ENCODE data around the gene OR2T10. TPM values are rescaled to one million over a fixed set of nuclear protein-coding genes. Genes with fewer than 3 reads are reported as not detected.
"Not testable (repeated sequence)": the region's sequence is repeated elsewhere in the genome, so short reads cannot be mapped to it uniquely, and the experiment has no call there.

Gene OR2T10
- total RNA-seq, 1 donor from 2014 or later, result not detected

DNA sequence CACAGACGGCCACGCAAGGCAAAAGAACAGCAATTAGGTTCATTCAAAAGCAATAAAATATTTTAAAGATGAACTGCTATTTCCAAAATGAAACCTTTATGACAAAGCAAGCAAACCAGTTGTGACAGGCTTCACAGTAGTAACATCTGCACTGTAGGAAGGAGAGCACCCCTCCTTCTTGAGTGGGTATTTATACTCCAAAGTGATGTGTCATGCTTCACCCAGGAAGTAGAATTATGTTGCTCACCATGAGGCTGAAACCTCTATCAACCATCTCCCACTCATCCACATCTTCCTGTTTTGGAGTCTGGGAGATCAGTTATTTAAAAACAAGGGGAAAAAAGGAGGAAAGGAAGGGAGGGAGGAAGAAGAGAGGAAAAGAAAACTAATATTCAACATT lies 885 bp downstream of the OR2T10 start:
- intact Hi-C loops (cut with micrococcal nuclease), result no loop called here

DNA sequence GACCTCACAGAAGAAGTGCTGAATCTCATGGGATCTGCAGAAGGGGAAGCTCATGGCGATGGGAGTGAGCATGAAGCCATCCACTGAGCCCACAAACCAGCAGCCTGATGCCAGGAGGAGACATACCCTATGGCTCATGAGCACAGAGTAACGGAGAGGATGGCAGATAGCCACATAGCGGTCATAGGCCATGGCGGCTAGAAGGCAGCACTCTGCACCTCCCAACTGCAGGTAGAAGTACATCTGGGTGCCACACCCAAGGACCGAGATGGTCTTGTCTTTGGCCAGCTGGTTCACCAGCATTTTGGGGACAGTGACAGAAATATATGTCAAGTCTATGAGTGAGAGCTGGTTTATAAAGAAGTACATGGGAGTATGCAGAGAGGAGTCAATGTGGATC lies 4.3 kb downstream of the OR2T10 start:
- intact Hi-C loops (cut with micrococcal nuclease), result no loop called here

DNA sequence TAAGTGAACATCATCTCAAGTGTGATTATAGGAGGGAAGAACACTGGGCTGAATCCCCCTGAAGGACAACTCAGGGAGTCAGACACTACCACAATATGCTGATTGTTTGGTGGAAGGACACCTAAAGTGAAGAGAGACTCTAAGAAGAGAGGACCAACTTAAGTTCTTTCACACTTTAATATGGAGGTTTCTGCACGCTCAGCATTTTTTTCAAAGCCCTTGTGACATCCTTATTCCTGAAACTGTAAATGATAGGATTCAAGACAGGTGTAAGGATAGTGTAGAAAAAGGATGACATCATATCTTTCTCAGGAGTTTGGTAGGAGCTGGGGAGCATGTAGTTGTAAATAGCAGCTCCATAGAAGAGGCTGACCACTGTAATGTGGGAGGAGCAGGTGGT lies 4.8 kb downstream of the OR2T10 start:
- intact Hi-C loops (cut with micrococcal nuclease), result no loop called here

DNA sequence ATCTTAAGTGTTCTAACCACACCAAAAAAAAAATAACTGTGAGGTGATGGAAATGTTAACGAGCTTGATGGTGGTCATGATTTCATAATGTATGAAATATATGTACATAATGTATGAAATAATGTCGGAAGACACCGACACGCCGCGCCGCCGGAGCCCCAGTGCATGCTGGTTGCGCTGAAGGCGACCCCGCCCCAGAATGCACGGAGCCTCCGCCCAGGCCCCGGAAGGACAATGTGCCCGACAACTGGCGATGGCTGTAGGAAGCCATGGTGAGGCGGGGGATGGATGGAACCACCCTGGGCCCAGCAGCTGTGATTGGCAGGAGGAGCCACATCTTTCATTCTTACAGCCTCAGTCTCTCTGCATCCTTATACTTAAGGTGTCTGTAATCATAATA lies 7.4 kb downstream of the OR2T10 start:
- intact Hi-C loops (cut with micrococcal nuclease), result no loop called here

DNA sequence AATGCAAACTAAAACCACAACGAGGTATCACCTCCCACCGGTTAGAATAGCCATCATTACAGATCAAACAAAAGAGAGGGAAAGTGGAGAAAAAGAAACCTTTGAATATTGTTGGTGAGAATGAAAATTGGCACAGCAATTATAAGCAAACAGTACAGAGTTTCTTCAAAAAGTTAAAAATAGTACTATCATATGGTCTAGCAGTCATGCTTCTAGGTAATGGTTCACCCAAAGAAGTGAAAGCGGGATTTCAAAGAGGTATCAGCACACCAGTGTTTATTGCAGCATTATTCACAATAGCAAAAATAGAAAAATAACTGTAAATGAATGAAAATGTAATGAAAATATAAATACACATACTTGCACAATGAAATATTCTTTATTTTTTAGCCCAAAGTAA lies 8.2 kb downstream of the OR2T10 start:
- intact Hi-C loops (cut with micrococcal nuclease), result loop anchor here (10.0 kb wide), 1 partner anchor 185 kb away; the partner anchor contains the start of gene OR2T1

DNA sequence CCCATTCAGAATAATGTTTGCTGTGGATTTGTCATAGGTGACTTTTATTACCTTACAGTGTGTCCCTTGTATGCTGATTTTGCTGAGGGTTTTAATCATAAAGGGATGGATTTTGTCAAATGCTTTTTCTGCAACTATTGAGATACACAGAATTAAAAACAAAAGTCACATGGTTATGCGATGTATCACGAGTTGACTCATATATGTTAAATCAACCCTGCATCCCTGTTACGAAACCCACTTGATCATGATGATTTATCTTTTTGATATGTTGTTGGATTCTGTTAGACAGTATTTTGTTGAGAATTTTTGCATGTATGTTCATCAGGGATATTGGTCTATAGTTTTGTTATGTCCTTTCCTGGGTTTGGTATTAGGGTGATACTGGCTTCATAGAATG lies 12.2 kb downstream of the OR2T10 start:
- intact Hi-C loops (cut with micrococcal nuclease), result loop anchor here (10.0 kb wide), 1 partner anchor 180 kb away; the partner anchor contains the start of gene OR2T1

DNA sequence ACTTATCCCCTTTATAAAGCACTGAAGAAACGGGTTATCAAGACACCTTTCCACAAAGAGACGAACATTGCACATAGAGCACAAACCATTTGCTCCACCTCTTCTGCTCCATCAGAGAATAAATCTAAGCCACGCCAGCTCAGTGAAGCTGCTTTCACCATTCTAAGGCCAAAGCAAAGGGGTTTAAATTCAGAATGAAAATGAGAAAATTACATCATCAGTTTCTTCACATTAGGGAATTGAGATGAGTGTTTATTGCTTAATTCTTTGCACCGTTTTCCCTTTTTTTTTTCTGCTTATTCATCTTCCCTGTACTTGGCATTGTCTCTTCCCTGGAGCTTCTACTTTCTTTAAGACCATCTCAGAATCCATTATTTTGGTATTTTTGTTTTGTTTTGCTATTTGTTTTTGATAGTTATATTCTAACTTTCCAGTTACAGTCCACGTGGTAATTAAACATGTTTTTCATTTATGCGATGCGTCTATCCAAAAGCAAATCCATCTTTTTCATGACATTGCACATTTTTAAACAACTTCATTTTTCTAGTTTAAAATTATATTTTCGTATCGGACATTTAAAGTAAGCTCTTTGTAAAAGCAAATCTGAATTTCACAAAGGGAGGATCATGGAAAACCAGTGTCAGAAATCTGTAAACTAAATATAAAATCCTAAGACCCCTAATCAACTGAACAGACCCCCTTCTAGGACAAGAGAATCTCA lies 21.1 kb downstream of the OR2T10 start:
- intact Hi-C loops (cut with micrococcal nuclease), result no loop called here

DNA sequence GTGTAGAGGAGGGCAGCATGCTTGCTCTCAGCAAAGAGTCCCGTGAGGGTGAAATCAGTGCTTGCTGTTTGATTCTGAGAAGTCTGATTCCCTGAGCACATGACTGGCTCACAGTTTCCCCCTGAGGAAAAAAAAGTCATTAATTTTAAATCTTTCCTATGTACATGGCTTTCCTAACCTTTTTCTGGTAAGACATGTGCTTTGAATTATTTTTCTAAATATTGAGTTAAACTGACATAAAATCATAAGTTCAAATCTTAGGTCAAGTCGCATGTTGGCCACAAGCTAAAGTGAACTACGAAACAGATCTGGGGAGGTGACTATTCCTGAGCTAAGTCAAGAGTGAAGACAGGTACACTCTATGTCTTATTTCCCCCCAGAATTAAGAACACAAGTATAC lies 22.8 kb downstream of the OR2T10 start, which contains the start of gene OR2T34:
TSS of gene OR2T34 (minus strand) at position 101 of the 400 bp plus-strand sequence. CDS start at position 101, 0 bp downstream.
- intact Hi-C loops (cut with micrococcal nuclease), result not testable (repeated sequence)

DNA sequence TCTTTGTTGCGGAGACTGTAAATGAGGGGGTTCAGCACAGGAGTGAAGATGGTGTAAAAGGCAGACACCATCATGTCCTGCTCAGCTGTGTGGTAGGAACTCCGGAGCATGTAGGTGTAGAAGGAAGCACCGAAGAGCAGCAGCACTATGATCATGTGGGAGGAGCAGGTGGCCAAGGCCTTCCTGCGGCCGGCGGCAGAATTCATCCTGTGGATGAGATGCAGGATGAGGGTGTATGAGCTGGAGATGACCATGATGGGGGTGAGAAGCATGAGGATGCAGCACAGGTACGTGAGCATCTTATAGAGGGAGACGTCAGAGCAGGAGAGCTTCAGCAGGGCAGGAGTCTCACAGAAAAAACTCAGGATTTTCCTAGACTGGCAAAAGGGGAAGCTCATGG lies 23.6 kb downstream of the OR2T10 start:
- intact Hi-C loops (cut with micrococcal nuclease), result not testable (repeated sequence)

DNA sequence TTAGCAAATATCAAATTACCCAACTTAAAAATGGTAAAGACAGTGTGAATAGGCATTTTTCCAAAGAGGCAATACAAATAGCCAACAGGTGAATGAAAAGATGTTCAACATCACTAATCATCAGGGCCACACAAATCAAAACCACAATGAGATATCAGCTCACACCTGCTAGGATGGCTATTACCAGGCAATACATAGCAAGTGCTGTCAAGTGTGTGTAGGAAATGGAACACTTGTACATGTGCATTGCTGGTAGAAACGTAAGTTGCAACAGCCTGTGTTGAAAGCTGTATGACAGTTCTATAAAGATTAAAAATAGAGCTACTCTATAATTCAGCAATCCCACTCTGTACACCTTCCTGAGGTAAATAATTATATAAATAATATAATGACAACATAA lies 25.5 kb downstream of the OR2T10 start:
- intact Hi-C loops (cut with micrococcal nuclease), result not testable (repeated sequence)

DNA sequence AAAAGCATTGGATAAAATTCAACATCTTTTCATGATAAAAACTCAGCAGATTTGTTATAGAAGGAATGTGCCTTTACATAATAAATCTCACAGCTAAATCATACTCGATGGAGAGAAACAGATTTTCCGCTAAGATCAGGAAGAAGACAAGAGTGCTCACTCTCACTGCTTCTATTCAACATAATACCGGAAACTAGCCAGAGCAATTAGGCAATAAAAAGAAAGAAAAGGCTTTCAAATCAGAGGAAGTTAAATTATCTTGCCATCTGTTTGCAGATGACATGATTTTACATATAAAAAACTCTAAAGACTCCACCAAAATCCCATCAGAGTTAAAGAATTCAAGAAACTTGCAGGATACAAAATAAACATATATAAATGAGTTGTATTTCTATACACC lies 26.7 kb downstream of the OR2T10 start:
- intact Hi-C loops (cut with micrococcal nuclease), result not testable (repeated sequence)

DNA sequence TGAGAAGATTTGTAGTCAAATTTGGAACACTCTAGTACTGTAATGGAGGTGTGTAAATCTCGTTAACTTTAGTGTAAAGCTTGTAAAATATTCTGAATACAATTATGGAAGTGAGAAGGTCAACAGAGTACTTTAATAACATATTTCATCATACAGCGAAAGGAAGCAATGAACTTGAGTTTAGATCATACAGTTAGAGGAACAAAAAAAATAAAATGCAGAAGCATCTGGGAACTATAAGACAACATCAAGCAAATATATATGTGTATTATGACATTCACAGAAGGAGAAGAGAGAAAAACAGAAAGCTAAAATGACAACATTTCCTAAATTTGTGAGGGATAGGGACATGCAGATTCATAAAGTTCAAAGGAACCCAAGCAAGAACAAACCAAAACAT lies 28.5 kb downstream of the OR2T10 start:
- intact Hi-C loops (cut with micrococcal nuclease), result loop anchor here (5.0 kb wide), 1 partner anchor 87 kb away; no protein-coding TSS in a partner anchor

DNA sequence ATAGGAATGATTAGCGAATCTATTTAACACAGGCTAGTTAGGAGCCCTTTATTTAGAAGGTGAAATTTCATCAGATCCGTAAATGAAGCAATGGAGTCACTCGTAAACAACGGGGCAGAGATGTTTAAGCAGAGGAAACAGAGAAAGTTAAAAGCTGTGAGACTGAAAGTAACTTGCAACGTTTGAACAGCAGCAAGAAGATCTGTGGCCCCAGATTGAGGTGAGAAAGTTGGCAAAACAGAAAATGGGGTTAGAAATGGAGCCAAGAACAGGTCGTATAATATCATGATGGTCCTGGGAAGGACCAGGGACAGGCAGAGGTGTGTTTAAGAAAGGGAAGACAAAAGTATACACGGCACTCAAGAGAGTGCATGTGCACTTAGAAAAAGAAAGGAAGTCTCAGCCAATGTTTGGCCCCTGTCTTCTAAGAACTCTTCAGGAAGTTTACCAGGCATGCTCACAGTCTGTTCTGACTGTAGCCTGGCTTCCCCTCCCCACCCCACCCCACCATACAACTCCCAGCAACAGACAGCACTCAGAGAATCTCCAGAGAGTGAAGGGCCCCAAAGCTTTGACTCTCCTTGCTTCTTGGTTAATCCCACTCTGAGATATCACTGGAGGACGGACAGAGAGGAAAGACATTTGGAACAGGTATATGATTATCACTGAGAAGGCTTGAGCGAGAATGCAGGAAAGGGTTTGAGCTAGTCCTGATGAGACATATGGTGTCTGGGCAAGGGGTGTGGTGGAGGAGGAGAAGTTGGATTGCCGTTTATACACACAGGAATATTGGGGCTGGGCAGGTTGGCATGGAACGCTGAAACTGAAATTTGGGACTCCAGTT lies 31.7 kb downstream of the OR2T10 start:
- intact Hi-C loops (cut with micrococcal nuclease), result loop anchor here (5.0 kb wide), 1 partner anchor 83 kb away; no protein-coding TSS in a partner anchor

DNA sequence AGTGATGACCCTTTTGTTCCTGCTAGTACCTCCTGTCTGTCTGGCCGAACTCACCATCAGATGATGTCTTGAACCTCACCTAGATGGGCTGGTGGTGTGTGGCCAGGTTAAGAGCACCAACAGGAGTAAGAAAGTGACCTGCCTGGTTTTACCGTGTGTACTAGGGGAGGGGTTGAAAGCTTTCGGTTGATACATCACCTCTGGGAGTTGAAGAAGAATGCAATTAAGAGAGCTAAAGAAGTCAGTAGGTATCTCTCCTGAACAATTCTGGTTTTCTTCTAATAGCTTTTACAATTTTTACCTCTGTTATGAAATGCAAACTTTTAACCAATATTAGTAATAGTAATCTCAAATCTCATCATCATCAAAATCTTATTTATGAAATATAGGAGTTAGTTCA lies 34.8 kb downstream of the OR2T10 start, which contains the start of gene OR2T29:
TSS of gene OR2T29 (minus strand) at position 101 of the 400 bp plus-strand sequence. CDS start 3,281 bp downstream, outside the sequence.
- intact Hi-C loops (cut with micrococcal nuclease), result not testable (repeated sequence)

DNA sequence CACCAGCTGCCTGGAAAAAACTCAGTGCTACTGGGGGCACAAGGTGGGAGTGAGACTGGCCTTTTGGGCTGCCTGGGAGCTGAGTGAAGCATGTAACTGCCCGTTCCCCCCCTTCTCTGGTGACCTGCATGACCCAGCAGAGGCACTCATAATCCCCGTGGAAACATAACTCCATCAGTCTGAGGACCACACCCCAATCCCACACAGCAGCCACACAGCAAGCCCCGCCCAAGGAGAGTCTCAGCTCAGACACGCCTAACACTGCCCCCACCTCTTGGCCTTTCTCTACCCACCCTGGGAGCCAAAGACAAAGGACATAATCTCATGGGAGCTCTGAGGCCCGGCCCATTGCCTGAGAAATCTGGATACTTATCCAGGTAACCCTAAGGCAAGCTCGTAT lies 46.5 kb downstream of the OR2T10 start:
- intact Hi-C loops (cut with micrococcal nuclease), result not testable (repeated sequence)

DNA sequence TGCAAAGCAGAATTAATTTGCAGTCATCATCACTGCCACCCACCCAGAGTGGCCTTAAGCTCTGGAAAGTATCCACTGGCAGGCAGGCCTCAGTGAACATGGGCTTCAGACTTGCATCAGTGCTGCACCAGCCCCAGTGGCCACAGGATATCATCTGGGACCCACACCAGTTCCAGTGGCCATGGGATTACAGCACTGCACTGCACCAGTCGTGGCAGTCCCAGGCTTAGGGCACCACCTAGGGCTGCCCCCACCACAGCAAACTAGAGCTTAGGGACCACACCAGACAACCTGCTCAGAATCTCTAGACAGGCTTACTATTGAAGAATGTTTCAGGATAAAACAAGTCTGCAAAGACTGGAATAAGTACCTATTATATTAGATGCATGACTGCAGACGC lies 50.1 kb downstream of the OR2T10 start:
- intact Hi-C loops (cut with micrococcal nuclease), result not testable (repeated sequence)

Other genes starting within 250 kb of the OR2T10 start
- gene OR14C36, start 248.9 kb downstream of the OR2T10 start, total RNA-seq, result not detected in 2 replicates
- gene OR2T4, start 236.0 kb downstream of the OR2T10 start, total RNA-seq, result not detected in 2 replicates
- gene OR2T6, start 222.0 kb downstream of the OR2T10 start, total RNA-seq, result not detected in 2 replicates
- gene OR2T1, start 194.7 kb downstream of the OR2T10 start, total RNA-seq, result not detected in 2 replicates
- not detected in 2 replicates for gene OR2T2, start 152.1 kb downstream of the OR2T10 start, total RNA-seq
- gene OR2T3, start 124.3 kb downstream of the OR2T10 start, total RNA-seq, result not detected in 2 replicates
- gene OR2T5, start 109.1 kb downstream of the OR2T10 start, total RNA-seq, result not detected in 2 replicates
- not detected in 2 replicates for gene OR2G6, start 89.6 kb downstream of the OR2T10 start, total RNA-seq
- gene OR2T29, start 34.9 kb downstream of the OR2T10 start, total RNA-seq, result not detected in 2 replicates
- not detected in 2 replicates for gene OR2T34, start 22.9 kb downstream of the OR2T10 start, total RNA-seq
- gene OR2T11, start 37.4 kb upstream of the OR2T10 start, total RNA-seq, result not detected in 2 replicates
- not detected in 2 replicates for gene OR2T35, start 47.6 kb upstream of the OR2T10 start, total RNA-seq
- not detected in 2 replicates for gene OR2T27, start 57.8 kb upstream of the OR2T10 start, total RNA-seq
- not detected in 2 replicates for gene OR14I1, start 105.1 kb upstream of the OR2T10 start, total RNA-seq
- not detected in 2 replicates for gene LYPD8, start 158.1 kb upstream of the OR2T10 start, total RNA-seq
- gene SH3BP5L, start 228.2 kb upstream of the OR2T10 start, total RNA-seq, result 32.2 and 34.1 TPM in 2 replicates
- gene ZNF672, start 240.5 kb upstream of the OR2T10 start, total RNA-seq, result 52.6 and 53.9 TPM in 2 replicates